Stimulated activated CD8-positive, alpha-beta memory T cell treated with anti-CD3 and anti-CD28 coated beads, Interleukin-4, amount 100 ng/mL, for 1 hour (primary cell): ENCODE results near the gene SNAP25.

Source experiments
- DNase-seq, 2 donors: peaks; one replicate each; pipeline ENCODE4 v3.0.0-alpha.2; 2020; ENCODE audit warnings: low read depth in 2 of 2, low spot score in 1 of 2

The SNAP25 gene

GRCh38 chr20:10261702-10262101 lies 43.1 kb downstream of the SNAP25 start:
- DNase-seq: no peak

- DNase-seq: no peak
Observed at GRCh38 chr20:10263385-10264165, 44.9 kb downstream of the SNAP25 start.

DNA sequence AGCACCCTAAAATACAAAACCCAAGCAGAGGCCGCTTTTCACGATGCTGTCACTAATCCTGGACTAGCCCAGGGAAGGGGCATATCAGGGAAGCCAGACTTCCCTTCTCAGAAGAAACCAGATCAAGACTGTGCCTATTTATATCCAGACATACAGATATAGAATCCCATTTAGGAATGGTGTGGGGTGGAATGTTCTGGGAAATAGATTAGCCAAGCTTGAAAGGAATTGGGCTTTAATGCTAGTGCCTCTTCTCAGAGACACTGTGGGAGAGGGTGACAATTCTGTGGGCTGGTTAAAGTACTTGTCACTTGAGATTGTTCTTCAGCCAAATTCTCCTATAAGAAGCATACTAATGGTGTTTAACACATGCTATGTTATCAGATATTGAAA lies 45.5 kb downstream of the SNAP25 start:
- DNase-seq: no peak

DNA sequence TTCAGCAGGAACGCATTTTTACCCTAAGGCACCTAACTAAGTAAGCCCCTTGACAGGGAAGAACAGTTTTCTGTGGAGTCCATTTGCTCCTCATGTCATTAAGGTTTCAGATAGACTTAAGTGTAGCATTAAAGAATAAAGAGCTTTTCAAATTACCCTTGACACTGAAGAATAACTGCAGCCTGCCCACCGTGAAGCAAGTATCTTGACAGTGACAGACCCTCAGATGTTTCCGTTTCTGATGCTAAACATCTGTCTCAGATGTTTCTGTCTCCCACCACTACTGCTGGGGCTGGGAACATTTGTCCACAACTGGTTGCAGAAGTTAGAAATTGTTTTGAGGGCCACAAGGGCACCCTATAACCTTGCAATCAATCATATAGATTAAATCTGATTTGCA lies 50.0 kb downstream of the SNAP25 start:
- no peak for DNase-seq

- DNase-seq: no peak
Observed at GRCh38 chr20:10270630-10271029, 52.0 kb downstream of the SNAP25 start.

DNA sequence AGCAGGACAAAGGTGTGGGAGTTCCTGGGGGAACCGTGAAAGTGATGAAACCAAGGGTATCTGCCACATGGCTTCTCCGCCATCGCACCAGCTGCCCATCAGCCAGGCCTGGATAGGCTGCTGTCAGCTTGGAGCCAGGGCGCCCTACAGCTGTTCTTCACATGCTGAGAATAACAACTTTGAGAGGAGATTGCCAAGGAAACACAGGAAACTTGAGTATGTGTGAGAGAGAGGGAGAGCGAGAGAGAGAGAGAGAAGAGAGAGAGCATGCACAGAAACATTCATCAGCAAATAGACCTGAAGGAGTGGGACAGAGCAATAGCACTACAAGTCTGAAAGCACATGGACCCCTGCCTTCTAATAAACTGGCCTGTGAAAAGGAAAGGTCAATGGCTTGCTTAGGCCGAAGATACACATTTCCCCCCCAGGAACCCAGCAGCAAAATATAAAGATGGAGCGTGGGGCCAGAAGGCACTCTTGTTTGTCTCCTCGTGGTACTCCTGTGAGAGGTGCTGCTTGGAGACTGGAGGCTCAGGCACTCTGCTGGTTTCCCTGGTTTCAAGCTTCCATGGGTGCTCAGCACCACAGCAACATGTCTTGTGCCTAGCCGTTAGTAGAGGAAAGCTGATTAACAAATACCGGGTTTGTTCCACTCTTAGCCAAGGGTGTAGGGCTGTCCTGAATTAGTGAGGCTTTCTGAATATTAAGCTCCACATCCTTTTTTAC lies 53.0 kb downstream of the SNAP25 start:
- DNase-seq: no peak

- no peak for DNase-seq
Observed at GRCh38 chr20:10276878-10277580, 58.4 kb downstream of the SNAP25 start.

DNA sequence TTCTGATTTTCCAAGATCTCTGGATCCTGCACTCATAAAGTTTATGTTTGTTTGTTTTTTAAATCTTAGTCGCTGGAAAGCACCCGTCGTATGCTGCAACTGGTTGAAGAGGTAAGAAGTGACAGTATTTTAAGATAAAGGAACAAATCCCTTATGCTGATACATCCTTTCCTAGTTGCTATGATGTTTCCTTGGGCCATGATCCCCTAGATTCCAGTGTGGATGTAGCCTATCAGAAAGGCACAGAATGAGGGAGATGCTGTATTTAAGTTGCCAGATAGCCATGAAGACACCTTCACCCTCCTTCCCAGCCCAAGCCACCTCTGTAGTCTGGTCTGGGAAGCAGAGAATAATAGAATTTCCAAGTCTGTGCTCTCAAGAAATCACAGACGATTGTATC lies 59.0 kb downstream of the SNAP25 start:
- DNase-seq: no peak

DNA sequence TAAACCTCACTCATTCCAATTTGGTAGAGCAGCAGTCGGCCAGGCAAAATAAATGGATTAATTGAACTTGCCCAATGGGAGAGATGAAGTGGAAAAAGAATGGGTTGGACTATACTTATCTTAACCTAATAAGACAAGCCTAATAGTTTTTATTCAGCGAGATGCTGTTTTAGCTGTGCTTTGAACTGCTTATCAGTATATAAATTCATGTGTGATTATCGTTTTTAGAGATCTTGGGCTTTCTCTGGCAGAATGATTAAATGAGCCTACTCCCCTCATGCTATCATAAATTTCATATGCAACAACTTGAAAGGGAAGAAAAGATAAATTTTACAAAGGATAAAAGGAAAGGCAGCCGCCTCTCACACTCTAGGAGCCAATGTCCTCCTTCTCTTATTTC lies 59.8 kb downstream of the SNAP25 start:
- DNase-seq: no peak

DNA sequence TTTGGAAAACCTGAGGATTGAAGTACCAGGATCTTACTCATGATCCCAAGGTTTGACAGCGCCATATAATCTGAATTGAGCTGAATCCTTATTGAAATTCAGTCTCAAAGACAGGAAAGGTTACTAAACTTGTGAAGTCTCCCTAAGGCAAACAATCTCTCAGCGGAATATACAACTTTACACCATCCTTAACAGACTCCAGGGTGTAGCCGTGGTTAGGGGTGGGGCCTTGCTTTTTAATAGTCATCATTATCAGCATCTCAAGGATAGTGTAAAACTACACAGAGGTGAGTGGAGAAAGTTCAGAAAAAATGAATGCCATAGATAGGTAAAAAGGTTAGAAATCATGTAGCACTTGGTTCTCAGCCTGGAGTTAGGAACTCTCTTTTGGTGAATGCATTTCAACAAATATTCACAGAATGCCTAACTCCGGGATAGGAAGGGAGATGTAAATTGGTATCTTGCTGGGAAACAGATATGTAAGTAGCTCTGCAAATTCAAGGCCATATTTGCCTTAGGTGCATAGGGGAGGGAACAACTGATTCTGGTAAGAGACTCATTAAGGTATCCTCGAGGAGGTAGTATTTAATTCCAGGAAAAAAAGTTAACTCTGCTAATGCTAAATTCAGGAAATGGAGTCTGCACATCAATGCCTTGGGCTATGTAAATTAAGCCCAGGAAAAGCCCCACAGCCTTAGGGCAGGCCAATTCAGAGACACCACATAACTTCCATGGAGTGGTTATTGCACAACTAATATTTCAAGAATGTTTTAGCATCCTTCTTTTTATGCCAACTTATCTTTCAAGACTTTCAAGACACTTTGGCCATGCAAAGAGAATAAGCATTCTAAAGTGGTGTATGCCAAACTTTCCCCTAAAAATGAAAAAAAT lies 61.6 kb downstream of the SNAP25 start:
- DNase-seq: no peak

DNA sequence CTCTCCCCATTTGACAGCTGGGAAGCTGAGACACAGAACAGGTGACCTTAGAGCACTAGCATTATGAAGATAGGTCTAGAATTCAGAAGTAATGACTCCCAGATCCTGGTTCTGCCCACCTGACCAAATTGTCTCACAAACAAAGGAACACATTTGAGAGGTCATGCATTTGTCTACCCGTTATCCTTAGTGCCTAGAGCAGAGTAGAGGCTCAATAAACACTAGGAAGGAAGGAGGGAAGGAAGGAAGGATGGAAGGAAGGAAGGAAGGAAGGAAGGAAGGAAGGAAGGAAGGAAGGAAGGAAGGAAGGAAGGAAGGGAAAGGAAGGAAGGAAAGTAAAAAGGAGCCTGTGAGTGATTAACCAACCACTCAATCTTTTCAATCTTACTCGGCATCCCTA lies 63.3 kb downstream of the SNAP25 start:
- no peak for DNase-seq

DNA sequence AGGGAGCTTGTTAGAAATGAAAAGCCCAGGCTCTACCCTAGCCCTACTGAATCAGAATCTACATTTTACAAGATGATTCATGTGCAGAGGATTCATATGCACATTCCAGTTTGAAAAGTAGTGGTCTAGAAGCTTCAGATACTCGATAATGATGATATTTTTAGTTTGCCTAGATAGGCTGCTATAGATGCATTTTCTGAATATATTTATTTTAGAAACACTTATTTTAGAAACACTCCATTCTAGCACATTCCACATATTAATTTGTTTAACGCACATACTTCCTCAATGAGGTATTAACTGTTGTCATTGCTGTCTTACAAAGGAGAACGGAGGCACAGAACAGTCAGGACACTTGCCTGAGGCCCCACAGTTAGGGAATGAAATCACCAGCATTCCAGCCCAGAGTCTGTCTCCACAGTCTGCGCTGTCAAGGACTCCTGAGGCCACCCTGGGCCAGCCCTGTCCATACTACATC lies 64.4 kb downstream of the SNAP25 start:
- DNase-seq: no peak

- DNase-seq: no peak
Observed at GRCh38 chr20:10286356-10286755, 67.7 kb downstream of the SNAP25 start.

DNA sequence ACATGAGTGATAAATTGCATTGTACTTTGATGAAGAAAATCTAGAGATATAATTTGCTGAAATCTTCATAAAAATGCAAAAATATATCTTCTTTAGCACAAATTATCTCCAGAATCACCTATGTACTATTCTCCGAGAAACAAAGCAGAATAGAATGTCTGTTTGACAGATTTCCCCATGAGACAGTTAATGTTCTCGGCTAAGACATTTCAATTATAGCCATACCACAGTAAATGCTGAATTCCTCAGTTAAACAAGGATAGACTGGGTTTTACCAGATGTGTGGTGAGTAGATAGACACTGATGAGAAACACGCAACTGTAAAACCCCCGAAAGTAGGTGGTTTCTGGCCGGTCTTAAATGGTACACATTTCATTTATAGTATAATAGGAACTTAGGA lies 69.8 kb downstream of the SNAP25 start:
- DNase-seq: no peak

DNA sequence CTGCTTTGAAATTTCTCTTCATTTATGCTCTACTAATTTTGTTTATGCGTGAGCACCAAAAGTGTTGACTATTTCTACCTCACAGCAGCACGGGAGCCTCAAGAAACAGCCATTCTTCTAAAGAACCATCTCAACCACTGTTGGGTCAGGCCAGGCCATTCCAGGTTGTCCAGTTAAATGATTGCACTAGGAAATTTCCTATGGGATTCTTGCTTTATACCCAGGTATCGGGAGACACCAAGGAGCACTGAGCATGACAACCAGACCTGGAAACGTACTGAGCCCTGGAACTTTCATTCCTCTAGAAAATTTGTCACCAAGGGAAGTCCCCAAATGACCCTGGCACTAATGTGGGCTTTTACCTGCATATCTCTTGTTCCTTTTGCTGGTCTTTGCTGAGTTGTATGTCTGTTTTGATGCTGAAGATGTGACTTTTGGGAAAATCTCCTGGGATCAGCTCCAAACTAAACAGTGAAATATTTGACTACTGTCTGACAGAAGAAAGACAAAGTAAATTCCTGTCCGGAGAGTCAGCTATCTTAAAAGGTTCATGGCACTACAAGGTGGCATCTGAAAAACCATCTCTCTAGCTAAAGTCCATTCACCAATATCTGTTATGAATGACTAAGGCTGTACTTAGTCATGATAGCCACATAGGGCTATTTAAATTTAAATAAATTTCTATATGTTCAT lies 70.5 kb downstream of the SNAP25 start:
- no peak for DNase-seq

- no peak for DNase-seq
Observed at GRCh38 chr20:10291568-10292248, 73.1 kb downstream of the SNAP25 start.

- no peak for DNase-seq
Observed at GRCh38 chr20:10297223-10297622, 78.6 kb downstream of the SNAP25 start.

- DNase-seq: no peak
Observed at GRCh38 chr20:10297684-10298240, 79.1 kb downstream of the SNAP25 start.
